ENCODE measurements around the gene RTN4RL2.
A peak's percentile ranks its signal among the peaks of the same experiment; 100 is the strongest.

RTN4RL2 gene

DNA sequence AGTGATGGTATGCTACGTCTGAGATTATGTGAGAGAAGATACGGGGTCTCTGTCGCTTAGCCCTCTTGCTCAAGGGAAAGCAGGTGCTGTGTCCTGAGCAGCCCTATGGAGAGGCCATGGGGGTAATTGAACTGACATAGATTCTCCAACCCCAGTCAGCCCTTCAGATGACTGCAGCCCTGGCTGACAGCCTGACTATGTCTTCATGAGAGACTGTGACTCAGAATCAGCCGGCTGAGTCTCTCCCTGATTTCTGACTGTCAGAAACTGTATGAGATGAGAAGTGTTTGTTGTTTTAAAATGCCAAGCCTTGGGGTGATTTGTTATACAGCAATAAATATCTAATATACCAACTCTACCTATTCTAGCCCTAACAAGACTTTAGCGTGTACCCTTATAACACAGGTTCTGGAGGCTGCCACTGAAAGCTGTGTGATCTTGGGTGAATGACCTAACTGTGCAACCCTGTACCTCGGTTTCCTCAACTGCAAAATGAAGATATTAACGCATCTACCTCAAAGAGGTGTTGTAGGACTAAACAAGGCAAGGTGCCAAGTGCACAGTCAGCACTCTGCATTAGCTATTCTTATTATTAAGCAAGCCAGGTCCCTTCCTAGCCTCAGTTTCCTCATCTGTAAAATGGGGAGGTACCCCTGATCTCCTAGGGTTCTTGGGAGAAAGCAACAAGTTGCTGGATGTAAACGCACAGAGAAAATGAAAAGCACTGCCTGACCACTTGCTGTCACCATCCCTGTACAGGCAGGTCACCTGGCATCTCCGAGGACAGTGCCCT, 30.3 kb downstream of the RTN4RL2 start:
- no peaks in the 10 kb centered on the region for H3K36me3 ChIP-seq (ENCODE audit: low read length)

DNA sequence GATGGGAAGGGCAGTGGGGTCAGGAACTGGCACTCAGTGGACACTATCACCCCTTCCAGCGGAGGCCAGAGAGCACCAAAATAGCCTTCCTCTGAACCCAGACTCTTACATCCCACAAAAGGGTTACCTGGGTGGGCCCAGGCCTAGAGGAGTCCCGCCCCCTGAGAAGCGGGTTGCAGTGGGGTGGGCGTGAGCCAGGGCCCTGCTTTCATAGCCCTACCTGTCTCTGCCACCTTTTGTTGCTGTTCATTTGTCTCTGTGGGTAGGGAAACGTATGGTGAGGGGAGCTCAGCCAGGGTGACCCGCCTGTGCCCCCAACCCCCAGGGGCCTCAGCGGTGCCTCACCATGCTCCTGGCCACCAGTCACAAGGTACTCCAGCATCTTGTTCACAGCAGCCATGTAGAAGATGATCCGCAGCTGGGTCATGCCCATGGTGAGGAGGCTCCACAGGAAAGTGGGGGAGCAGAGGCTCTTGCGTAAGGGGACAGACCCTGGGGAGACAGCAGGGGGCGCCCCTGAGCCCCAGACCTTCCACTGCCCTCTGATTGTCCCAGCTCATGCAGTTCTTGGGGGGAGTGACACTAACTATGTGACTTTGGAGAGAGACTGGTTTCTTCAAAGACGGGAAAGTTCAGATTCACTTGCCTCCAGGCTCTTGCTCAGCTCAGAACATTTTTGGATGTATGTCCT, 31.2 kb downstream of the RTN4RL2 start:
- H3K9me2 ChIP-seq (replicated peaks; ENCODE audit: insufficient read depth, low read length): no peaks in the 10 kb centered on the region
- H3K9ac ChIP-seq (ENCODE audit: low read length): no peak overlapping the region; the same call in 1 of the 2 replicates
- no peaks in the 10 kb centered on the region for H3K79me2 ChIP-seq (ENCODE audit: insufficient read depth, low read length)
- TF ChIP-seq, protein P1, sequence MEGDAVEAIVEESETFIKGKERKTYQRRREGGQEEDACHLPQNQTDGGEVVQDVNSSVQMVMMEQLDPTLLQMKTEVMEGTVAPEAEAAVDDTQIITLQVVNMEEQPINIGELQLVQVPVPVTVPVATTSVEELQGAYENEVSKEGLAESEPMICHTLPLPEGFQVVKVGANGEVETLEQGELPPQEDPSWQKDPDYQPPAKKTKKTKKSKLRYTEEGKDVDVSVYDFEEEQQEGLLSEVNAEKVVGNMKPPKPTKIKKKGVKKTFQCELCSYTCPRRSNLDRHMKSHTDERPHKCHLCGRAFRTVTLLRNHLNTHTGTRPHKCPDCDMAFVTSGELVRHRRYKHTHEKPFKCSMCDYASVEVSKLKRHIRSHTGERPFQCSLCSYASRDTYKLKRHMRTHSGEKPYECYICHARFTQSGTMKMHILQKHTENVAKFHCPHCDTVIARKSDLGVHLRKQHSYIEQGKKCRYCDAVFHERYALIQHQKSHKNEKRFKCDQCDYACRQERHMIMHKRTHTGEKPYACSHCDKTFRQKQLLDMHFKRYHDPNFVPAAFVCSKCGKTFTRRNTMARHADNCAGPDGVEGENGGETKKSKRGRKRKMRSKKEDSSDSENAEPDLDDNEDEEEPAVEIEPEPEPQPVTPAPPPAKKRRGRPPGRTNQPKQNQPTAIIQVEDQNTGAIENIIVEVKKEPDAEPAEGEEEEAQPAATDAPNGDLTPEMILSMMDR (IDR thresholded peaks at IDR 0.05; ENCODE audit: insufficient read depth, low read length, poor library complexity, severe bottlenecking): peak; percentile 61
- no peak for TF ChIP-seq EZH2phosphoT487 (conservative IDR thresholded peaks at IDR 0.05; ENCODE audit: low read length)
- H4K20me1 ChIP-seq (ENCODE audit: low read depth, low read length): no peaks in the 10 kb centered on the region
- H3K27me3 ChIP-seq (ENCODE audit: low read length): no peaks in the 10 kb centered on the region
- no peak overlapping the region for H3K4me2 ChIP-seq (ENCODE audit: low read depth, low read length, poor library complexity, severe bottlenecking)
- no peaks in the 10 kb centered on the region for H3K9me3 ChIP-seq (ENCODE audit: insufficient read depth, low read length)
- no peak overlapping the region for H2AFZ ChIP-seq (ENCODE audit: low read depth, low read length, severe bottlenecking)
- H3F3A ChIP-seq (ENCODE audit: insufficient read depth): no peaks in the 10 kb centered on the region
- no peaks in the 10 kb centered on the region for H3K36me3 ChIP-seq (ENCODE audit: low read length)
- H3K27ac ChIP-seq (ENCODE audit: low read depth, low read length): no peak overlapping the region
- no peak overlapping the region for H3K4me3 ChIP-seq (ENCODE audit: insufficient read depth, low read length, poor library complexity, severe bottlenecking)

More for the DNA sequence above, 30.3 kb downstream of the RTN4RL2 start:
- Histone ChIP-seq H2AFZ (ENCODE audit: low read depth, low read length, severe bottlenecking) (no peak overlapping the region), H3F3A (ENCODE audit: insufficient read depth) (no peaks in the 10 kb centered on the region), H3K4me2 (ENCODE audit: low read depth, low read length, poor library complexity, severe bottlenecking) (no peak overlapping the region), H3K9me3 (ENCODE audit: insufficient read depth, low read length) (no peaks in the 10 kb centered on the region), H3K4me3 (ENCODE audit: insufficient read depth, low read length, poor library complexity, severe bottlenecking) (no peak overlapping the region), H3K79me2 (ENCODE audit: insufficient read depth, low read length) (no peaks in the 10 kb centered on the region), H4K20me1 (ENCODE audit: low read depth, low read length) (no peaks in the 10 kb centered on the region), H3K27me3 (ENCODE audit: low read length) (no peaks in the 10 kb centered on the region), H3K9me2 (replicated peaks; ENCODE audit: insufficient read depth, low read length) (no peaks in the 10 kb centered on the region), H3K27ac (ENCODE audit: low read depth, low read length) (no peak overlapping the region), H3K9ac (ENCODE audit: low read length) (no peak overlapping the region)
- no peak for TF ChIP-seq EZH2phosphoT487 (conservative IDR thresholded peaks at IDR 0.05; ENCODE audit: low read length)
- TF ChIP-seq, protein P1 (IDR thresholded peaks at IDR 0.05; ENCODE audit: insufficient read depth, low read length, poor library complexity, severe bottlenecking): no peak

DNA sequence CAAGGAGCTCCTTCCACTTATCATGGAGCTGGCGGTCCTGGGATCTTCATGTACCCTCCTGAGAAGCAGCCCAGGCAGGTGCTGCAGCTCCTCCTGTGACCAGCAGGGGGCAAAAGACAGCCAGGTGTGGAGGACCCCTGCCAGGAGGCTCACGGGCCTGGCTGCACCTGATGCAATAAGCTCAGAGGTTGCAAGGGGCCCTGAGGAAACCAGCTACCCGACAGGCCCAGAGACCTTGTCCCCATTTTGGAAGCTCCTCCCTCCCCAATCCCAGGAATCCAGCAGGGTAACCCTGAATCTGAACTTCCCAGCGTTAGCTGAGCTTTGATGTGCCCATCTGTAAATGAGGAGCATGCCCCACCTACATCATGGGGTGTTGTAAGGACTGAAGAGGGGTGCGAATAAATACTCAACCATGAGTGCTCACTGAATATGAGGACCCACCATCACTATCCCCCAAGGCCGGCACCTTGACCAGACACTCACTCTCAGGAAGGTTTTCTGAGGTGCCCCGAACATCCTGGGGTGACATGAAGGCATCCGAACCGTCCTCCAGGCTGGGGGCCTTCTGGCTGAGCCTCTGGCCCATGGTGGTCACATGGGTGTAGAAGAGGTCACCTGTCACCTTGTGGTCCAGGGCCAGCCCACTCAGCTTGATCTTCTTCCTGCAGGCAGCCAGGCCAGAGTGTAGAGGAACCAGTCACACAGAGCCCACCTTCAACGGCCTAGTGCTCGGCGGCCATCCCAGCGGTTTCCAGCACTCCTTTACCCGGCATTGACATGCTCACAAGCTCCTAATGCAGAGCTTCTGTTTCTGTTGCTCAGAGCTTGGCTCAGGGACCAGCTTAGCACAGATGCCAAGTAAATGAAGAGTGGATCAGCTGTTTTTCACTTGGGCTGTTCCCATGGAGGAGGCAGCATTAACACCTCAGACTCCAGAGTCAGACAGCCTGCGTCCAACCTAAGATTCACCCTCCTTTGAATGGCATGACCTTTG, 33.5 kb downstream of the RTN4RL2 start:
- no peaks in the 10 kb centered on the region for H3K9me2 ChIP-seq (replicated peaks; ENCODE audit: insufficient read depth, low read length)
- no peak overlapping the region for H2AFZ ChIP-seq (ENCODE audit: low read depth, low read length, severe bottlenecking)
- H3K9me3 ChIP-seq (ENCODE audit: insufficient read depth, low read length): no peaks in the 10 kb centered on the region
- H3F3A ChIP-seq (ENCODE audit: insufficient read depth): no peaks in the 10 kb centered on the region
- peak overlapping the region; percentile 13 for H3K4me2 ChIP-seq (ENCODE audit: low read depth, low read length, poor library complexity, severe bottlenecking)
- H3K36me3 ChIP-seq (ENCODE audit: low read length): no peaks in the 10 kb centered on the region
- H3K79me2 ChIP-seq (ENCODE audit: insufficient read depth, low read length): no peaks in the 10 kb centered on the region
- TF ChIP-seq, protein P1 (IDR thresholded peaks at IDR 0.05; ENCODE audit: insufficient read depth, low read length, poor library complexity, severe bottlenecking): peak; percentile 86
- TF ChIP-seq EZH2phosphoT487 (conservative IDR thresholded peaks at IDR 0.05; ENCODE audit: low read length): no peak
- H3K9ac ChIP-seq (ENCODE audit: low read length): peak overlapping the region; percentile 48
- no peak overlapping the region for H3K4me3 ChIP-seq (ENCODE audit: insufficient read depth, low read length, poor library complexity, severe bottlenecking)
- no peaks in the 10 kb centered on the region for H3K27me3 ChIP-seq (ENCODE audit: low read length)
- no peaks in the 10 kb centered on the region for H4K20me1 ChIP-seq (ENCODE audit: low read depth, low read length)
- H3K27ac ChIP-seq (ENCODE audit: low read depth, low read length): peak overlapping the region; percentile 69

All from SU-DHL-6 (cell line).